ENCODE data around the gene TBC1D19.

The TBC1D19 gene

GRCh38 chr4:26782168-26782829 is 198.4 kb downstream of the TBC1D19 start:
- DNase-seq (ENCODE audit: low spot score): no peak

DNA sequence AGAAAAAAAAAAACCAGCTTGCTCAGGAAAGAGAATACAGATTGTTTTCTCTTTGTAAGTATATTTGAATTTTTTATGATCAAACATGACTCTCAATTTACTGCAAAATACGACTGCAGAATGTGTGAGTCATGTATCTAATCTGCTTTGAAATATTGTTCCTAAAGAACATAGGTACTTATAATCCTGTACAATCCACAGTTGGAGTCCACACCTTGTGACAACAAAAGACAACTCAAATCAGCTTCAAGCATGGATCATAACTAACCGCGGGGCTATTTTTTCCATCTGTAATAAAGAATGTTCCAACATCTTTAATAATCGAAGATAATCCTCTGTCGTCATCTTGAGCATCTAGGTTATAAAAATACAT is 198.9 kb downstream of the TBC1D19 start:
- no peak for DNase-seq (ENCODE audit: low spot score)

GRCh38 chr4:26784207-26784865 is 200.5 kb downstream of the TBC1D19 start:
- DNase-seq (ENCODE audit: low spot score): no peak

- DNase-seq (ENCODE audit: low spot score): no peak
Measured at GRCh38 chr4:26785312-26785711, 201.4 kb downstream of the TBC1D19 start.

GRCh38 chr4:26785810-26786209 is 201.9 kb downstream of the TBC1D19 start:
- DNase-seq (ENCODE audit: low spot score): no peak

DNA sequence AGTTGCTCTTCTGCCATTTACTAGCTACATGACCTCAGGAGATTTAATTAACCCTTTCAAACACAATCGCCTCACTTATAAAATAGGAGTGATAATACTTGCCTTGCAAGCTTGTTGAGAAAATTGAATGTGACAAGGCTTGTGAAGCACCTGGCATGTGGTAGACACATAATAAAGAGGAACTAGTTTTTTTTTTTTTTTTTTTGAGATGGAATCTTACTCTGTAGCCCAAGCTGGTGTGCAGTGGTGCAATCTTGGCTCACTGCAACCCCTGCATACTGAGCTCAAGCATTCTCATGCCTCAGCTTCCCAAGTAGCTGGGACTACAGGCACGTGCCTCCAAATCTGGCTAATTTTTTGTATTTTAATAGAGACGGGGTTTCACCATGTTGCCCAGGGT is 203.0 kb downstream of the TBC1D19 start:
- DNase-seq (ENCODE audit: low spot score): no peak

DNA sequence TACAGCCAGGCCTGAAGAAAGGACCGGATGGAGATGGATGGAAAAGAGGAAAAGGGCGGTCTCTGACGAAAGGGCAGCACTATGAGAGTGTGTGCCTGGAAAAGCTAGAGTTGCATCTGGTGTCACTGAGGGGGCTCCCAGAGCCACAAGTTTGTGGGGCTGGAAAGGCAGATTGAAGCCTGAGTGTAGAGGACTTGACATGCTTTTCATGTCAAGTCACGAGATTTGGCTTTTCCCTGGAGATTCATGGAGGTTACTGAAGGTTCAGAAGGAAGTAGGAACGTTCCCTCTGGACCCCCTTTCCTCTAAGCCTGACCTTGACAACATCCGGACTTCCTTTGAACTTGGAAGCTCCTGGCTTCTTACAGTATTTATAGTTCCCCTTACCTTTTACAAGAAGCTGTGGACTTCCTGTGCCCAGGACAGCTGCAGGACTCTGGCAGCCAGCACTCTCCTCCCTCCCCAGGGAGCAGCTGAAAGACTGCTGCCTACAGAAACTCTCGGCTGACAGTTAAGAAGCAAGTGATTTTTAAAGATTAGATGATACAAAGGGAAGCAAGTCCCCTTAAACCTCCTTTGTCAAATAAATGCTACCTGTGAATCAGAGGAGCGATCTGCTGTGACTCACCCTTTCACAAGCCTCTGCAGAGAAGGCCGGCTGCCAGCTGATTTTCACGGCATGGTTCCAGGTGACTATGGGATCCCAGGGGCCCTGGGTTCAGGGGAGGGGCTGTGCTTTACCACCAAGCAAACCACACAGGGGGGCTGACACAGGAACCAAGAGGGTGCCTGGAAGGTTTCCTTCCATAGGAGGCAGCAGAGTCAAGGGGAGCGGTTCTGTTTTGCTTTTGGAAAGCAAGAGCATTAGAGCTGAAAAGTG is 203.8 kb downstream of the TBC1D19 start:
- DNase-seq (ENCODE audit: low spot score): peak; percentile 23

- no peak for DNase-seq (ENCODE audit: low spot score)
Measured at GRCh38 chr4:26788341-26788733, 204.5 kb downstream of the TBC1D19 start.

- no peak for DNase-seq (ENCODE audit: low spot score)
Measured at GRCh38 chr4:26789208-26789607, 205.3 kb downstream of the TBC1D19 start.

GRCh38 chr4:26791346-26791745 is 207.5 kb downstream of the TBC1D19 start:
- no peak for DNase-seq (ENCODE audit: low spot score)

DNA sequence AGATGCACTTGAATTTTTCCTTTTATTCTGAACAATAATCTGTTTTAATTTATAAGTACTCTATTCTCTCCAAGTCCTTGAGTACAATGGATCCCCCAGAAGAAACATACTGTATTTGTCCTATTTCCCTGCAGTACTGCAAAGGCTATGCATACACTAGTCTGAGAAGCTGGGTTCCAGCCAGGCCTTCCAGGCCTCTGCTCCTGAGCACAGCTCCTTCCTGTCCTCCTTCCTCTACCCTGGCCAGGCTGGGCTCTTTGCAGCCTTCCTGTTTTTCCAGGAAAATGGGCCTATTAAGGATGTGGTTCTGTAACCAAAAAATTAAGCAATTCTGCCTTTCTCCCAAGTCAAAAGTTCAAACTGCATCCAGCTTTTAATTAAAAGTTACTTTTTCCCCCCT is 208.8 kb downstream of the TBC1D19 start:
- DNase-seq (ENCODE audit: low spot score): no peak

DNA sequence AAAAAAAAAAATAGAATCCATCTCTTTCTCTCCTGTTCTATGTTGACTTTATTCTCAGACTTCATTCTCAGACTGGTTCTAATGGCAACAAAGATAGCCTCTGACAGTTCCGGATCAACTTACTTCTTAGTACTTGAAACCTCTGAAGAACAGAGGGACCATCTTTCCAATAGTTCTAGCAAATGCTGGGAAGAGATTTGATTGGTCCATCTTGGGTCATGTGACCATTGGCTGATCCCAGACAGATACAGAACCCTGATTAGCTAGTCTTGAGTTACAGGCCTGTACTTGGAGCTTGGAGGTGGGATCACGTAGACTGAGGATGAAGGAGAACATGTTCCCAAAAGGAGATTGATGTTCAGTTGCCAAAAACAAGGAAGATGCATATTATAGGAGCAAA is 209.9 kb downstream of the TBC1D19 start:
- DNase-seq (ENCODE audit: low spot score): no peak

GRCh38 chr4:26796081-26796480 is 212.2 kb downstream of the TBC1D19 start:
- DNase-seq (ENCODE audit: low spot score): no peak

DNA sequence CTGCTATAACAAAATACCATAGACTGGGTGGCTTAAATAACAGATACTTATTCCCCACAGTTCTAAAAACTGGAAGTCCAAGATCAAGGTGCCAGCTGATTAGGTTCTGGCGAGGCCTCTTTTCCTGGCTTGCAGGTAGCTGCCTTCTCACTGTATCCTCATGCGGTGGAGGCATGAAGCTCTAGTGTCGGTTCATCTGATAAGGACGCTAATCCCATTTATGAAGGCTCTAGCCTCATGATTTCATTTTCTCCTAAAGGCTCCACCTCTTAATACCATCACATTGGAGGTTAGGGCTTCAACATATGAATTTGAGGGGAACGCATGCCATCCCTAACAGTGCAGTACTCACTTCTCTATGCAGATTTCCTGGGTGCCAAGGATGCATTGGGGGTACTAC is 218.9 kb downstream of the TBC1D19 start:
- DNase-seq (ENCODE audit: low spot score): no peak

DNA sequence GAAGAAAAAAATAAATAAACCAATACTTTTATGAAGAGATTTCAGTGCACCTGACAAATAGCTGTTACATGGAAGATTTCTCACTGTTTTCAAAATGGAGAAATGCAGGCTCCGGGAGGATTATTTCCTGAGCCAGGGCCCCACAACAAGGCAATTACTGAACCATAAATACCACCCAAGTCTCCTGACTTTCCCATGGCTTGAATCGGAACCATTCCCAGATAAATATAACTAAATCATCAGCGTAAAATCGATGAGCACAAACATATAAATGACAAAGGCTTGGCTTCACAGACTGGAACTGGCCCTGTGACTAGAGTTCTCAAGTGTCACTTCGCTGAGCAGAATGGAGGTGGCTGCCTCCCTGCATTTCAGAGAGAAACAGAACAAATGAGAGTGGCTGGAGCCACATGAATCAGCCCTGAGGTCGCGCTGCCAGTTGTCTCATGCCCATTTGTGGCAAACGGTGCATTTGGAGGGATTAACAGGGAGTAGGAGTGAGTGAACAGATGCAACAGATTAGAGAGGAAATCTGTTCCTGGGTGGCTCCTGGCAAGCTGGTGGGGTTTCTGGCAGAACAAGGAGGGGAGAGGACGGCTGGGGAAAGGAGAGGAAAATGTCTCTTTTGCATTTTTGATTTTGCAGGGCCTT is 219.5 kb downstream of the TBC1D19 start:
- DNase-seq (ENCODE audit: low spot score): peak; percentile 15

DNA sequence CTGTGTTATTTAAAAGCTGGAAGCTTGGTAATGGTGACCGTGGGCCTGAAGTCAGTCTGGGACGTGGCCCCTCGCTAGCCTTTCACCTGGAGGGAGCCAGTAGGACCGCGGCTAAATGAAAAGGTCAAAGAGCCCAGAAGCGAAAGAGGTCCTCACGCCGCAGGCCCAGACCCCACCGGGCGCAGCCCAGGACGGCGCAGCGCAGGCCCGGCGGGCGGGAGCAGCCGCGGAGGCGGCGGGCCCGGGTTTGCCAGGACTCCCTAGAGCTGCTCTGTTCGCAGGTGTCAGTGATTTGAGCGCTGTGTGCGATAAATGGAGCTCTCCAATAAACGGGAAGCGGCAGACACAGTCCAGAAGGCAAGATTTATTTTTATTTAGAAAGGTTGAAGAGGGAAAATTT is 220.6 kb downstream of the TBC1D19 start:
- no peak for DNase-seq (ENCODE audit: low spot score)

- no peak for DNase-seq (ENCODE audit: low spot score)
Measured at GRCh38 chr4:26804925-26805324, 221.0 kb downstream of the TBC1D19 start.
